Inferior parietal cortex (tissue), 1 donor: ENCODE measurements around the gene WWC2.
"Not testable (repeated sequence)": the region's sequence is repeated elsewhere in the genome, so short reads cannot be mapped to it uniquely, and the experiment has no call there.

Source experiments
- DNase-seq: peaks from one replicate; pipeline ENCODE4 v3.0.0-alpha.2; 2016; ENCODE audit errors: extremely low spot score

Gene WWC2

DNA sequence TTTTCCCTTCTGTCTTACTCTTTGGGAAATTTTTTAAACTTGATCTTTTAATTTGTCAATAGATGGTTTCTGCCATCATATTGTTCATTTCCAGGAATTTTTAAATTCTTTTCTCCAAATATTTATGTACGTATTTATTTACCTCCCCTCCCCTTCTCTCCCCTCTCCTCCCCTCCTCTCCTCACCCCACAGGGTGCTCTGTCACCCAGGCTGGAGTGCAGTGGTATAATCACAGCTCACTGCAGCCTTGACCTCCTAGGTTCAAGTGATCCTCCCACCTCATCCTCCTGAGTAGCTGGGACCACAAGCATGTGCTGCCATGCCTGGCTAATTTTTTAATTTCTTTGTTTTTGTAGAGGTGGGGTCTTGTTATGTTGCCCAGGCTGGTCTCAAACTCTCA lies 73.8 kb downstream of the WWC2 start:
- no peak for DNase-seq

DNA sequence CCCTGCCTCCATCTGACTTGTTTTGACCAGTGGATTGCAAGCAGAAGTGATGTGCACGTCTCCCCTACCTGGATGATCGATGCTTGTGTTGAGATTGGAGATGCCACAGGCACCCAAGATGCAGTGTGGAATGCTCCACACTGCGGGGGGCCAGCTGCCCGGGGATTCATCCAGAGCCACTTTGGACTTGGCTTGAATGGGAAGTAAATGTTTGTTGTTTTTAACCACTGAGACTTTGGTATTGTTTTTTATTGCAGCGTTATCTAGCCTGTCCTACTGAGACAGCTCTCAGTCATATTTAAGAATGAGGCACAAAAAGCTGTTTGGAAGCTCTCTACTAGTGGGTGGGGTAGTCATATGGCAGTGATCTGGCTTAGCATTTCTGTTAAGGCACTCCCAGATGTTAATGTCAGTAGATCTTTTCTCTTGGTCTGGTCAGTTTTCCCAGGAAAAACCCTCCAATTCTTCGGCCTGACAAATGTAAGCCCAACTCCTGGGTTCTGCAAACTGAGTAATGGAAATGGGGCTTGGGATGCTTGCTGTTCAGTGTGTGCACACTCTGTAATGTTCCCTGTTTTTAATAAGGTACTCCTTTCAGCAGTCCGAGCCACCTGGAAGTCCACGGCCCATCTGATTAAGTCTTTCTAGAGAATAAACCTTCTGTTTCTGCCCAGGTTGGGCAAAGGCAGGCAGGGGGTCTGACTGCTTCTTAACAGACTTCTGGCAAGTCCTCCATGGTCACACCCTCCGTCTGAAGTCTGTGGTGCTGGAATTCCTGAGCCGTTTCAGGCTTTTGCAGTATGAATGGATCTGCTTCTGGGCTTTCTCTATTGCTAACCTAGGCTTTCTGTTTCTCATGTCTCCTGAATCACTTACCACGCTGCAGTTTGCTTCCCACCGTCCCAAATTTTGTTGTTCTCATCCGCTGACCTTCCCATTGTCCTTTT lies 74.8 kb downstream of the WWC2 start:
- no peak for DNase-seq

DNA sequence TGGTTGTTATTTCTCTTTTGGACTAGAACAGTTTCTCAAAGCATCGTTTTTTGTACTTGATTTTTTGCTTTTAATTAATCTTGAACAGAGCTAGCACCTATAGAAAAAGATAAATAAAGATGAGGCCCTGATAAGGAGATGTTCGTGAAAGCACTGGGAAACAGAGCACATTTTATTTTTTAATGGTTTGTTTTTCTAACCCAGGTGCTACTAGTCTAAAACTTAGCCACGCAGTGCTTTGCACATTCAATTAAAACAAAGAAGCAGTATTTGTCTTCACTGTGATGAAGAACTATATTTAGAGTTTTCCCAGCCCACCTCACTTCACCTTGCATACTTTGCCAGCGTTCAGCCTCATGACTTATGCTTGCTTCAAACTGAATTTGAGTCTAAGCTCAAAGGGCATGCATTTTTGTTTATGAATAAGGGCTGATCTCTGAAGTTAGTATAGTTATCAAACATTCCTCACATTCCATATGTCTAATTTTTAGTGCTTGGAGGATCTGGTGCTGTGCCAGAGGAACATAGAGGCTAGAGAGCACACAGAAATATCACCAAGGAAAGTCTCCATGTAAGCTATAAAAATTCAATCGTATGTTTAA lies 76.7 kb downstream of the WWC2 start:
- no peak for DNase-seq

DNA sequence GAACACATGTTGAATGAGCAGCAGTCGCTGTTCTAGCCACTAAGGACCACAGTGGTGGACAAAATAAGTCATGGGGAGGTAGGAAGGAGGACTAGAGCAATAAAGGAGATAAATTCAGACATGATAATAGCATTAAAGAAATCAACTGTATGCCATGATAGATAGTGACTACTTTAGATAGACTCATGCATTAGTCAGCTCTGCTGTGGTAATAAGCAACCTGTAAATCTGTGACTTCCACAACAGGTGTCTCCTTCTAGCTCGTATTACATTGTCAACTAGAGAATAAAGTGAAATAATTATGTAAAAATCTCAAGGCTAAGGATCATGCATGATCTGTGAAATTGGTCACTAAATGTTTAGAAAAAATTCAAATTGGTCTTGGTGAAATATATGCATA lies 77.9 kb downstream of the WWC2 start:
- no peak for DNase-seq

DNA sequence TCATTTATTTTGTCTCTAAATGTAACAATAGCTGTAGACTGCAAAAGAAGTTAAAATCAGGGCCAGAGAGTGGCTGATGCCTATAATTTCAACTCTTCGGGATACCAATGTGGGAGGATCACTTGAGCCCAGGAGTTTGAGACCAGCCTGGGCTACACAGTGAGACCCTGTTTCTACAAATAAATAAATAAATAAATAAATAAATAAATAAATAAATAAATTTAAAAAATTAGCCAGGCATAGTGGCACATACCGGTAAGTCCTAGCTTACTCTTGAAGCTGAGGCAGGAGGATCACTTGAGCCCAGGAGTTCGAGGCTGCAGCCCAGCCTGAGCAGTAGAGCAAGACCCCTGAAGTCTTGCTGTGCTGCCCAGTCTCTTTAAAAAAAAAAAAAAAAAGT lies 79.1 kb downstream of the WWC2 start:
- DNase-seq = no peak

DNA sequence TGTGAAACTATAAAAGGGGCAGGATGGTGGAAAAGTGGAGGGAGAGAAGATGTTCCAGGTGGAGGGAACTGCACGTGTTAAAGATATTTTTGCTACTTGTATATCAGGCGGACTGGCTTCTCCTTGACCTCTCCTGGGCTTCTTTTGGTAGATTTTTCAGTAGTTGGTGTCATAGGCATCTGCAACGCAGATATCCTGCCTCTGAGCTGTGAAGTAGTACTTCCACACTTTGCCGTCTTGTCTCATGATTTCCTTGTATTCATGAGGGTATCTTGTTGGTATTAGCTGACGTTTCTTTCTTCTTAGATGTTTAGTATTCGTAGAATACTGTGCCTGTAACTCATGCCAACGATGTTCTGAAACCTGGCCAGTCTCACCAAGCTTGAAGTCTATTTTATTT lies 81.0 kb downstream of the WWC2 start:
- no peak for DNase-seq

DNA sequence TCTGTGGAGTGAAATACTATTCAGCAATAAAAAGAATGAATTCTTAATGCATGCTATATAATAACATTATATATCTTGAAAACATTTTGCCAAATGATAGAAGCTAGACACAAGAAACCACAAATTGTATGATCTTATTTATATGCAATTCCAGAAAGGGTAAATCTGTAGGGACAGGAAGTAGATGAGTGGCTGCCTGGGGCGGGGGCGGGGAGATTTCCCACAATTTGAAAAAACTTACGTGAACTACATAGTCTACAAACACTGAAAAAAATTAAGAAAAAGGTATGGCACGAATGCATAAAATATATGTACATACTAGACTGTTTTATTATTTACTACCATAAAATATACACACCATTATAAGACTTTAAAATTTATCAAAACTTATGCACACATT lies 81.6 kb downstream of the WWC2 start:
- DNase-seq = no peak

DNA sequence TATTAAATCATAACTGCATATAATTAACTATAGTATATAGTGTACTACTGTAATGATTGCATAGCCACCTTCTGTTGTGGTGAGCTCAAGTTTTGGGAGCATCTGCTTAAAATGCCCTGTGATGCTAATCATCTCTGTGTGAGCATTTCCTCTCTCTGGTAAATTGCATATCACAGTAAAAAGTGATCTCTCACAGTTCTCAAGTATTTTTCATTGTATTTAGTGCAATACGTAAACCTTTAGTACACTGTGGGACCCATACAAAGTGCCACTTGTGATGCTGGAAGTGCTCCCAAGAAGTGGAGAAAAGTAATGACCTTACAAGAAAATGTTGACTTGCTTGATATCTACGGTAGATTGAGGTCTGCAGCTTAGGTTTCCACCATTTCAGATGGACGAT lies 82.0 kb downstream of the WWC2 start:
- DNase-seq = no peak

DNA sequence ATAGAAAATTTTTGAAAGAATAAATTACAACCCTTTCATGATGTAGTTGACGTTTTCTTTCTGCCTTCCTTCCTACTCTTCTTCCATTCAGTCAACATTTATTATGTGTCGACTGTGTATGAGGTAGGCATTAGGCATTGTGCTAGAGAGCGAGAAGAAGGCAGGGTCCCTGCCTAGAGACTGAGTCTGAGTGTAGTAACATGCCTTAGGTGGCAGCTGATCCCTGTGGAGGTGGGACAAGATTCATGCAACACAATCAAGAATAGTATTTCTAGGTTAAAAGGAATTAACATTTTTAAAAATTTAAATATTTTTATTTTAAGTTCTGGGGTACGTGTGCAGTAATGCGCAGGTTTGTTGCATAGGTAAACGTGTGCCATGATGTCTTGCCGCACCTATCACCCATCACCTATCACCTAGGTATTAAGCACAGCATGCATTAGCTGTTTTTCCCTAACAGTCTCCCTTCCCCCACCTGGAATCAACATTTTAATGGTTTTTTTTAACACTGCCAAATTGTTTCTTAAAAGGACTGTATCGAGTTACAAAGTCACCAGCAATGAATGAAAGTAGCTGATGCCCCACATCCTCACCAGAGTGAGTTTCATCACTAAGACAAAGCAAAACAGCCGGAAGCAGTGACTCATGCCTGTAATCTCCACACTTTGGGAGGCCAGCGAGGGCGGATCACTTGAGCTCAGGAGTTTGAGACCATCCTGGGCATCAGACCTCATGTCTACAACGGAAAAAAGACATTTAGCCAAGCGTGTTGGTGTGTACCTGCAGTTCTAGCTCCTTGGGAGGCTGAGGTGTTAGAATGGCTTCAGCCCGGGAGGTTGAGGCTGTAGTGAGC lies 84.0 kb downstream of the WWC2 start:
- DNase-seq = peak; percentile 20

DNA sequence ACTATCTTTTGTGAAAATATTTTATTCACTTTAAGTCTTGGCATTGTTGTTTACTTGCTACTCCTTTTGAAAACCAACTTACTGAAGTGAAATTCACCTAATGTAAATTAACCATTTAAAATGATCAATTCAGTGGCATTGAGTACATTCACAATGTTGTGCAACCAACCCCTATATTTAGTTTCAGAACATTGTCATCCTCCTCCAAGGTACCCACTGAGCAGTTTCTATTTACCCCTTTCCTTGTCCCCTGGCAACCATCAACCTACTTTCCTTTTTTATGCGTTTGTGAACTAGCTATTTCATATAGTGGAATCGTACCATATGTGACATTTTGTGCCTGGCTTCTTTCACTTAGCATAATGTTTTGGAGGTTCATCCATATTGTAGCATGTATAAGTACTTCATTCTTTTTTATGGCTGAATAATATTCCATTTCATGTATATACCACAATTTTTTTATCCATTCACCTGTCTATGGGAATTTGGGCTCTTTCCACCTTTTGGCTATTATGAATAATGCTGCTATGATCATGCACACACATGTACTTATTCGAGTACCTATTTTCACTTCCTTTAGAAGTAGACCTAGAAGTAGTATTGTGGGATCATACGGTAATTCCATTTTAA lies 85.0 kb downstream of the WWC2 start:
- DNase-seq = no peak

DNA sequence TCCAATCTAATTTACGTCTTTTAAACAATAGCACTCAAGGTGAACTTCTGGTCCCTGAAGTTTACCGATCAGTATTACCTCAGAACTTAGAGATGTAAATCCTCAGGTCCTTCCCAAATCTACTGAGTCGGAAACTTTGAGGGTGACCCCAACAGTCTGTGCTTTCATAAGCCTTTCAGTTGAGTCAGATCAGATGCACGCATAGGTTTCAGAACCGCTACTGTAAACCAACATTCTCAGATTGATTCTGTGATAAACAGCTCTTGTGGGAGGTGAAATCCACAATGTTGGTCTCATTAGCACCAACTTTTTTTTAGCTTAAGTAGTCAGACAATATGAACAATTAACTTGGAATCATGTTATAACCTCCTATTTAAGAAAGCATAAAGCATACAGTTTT lies 86.0 kb downstream of the WWC2 start:
- no peak for DNase-seq

DNA sequence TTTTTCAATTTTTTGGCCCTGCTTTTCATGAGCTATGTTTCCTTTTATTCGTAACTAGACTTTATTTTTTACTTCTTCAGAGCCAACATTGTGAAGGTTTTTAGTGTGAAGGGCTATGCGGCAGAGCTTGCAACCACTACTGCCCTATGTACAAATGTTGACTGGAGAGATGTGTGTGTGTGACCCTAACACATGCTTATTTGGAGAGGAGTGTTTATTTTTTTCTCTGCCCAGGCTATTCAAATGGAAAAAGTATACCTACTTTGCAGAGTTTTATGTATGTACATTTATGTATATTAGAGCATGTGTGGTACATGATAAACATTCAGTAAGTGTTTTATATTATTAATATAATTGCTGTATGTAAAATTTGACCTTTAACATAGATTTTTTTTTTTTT lies 86.5 kb downstream of the WWC2 start:
- DNase-seq = no peak

DNA sequence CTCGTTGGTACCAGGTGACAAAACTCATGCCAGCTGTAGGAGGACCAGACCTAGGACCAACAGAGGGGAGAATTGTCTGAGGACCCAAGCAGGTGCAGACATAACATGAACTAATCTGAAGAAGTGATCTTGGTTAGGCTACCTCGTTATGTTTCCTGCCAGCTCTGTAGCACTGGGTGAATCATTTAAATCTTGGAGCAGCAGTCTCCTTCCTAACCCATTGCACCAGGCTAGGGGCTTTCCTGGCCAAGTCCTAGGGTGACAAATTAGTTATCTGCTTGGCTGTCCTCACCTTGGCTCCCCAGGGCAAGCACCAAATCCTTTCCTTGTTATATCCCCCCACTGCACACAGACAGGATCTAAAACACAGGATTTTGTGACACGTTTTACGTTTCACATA lies 87.8 kb downstream of the WWC2 start:
- no peak for DNase-seq

DNA sequence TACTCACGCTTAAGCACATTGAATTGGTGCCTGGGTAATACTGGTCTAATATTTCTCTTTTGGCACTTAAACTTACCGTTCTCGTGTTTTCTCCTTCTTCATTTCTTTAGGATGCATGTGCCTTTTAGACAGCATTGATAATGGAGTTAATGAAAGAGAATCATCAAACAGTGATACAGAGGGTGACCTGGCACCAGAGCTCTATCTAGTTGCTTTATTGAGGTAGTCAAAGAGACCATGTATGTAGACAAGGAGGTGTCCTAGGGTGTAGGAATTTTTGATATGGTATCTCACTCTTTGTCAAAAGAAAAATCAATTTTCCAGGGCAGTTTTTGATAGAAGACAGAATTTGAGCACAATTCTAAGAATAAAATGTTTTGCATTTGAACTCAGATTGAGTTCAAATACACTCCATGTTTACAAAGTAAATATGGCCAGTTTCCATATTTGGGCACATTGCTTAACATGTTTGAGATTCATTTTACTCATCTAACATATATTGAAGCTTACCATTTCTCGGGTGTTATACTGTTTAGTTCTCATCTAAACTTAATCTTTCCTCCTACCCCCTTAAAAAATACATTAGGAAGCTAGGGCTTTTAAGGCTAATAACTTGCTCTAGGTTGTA lies 92.0 kb downstream of the WWC2 start:
- DNase-seq = no peak

DNA sequence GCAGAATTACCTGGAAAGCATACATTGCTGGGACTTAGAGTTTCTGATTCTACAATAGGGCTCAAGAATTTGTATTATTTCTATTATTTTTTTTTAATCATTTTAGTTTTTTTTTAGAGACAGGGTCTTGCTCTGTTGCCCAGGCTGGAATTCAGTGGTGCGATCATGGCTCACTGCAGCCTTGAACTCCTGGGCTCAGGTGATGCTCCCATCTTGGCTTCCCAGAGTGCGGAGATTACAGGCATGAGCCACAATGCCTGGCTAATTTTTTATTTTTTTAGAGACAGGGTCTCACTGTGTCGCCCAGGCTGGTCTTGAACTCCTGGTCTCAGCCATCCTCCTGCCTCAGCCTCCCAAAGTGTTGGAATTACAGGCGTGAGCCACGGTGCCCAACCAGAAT lies 92.6 kb downstream of the WWC2 start:
- DNase-seq = no peak

DNA sequence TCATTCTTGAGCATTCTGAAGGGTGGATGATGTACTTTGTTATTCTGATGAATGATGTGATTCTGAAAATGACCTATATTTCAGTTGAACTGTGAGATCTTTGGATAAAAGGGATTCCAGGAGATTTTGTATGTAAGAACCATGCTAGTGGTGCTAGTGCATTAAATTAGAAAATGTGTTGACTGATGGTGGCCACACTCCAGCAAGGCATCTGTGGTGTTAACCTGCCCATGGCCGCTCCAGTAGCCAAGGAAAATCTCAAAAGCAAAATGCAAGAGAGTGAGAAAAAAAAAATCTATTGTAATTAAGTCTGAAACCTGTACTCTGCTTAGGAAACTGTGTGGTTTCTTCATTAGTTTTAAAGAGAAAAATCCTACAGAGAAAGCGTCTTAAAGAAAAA lies 93.5 kb downstream of the WWC2 start:
- no peak for DNase-seq

DNA sequence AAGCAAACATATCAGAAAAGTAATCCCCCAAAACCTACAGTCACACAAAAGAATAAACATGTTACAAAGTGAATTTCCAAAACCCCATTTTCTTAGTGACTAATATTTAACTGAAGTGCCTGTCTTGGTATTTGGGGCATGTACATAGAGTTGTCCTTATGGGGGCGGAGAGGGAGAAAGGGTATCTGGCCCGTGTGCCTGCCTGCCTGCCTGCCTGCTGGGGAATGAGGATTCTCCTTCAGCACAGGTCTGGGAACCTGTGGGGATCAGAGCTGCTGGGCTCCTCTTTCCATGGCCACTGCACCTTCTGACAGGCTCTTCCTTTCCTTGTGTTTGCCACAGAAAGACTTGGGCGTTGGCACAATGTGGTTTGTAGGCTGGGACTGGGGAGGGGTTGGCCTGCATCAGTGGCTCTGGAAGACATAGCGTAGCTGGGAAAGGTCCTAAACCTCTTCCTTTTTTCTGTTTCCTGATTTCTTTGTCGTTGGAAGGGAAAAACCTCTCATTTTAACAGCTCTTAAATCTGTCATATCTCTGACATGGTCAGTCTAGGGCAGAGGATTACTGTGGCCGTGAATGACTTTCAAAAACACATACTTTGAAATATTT lies 94.8 kb downstream of the WWC2 start:
- not testable (repeated sequence) for DNase-seq

DNA sequence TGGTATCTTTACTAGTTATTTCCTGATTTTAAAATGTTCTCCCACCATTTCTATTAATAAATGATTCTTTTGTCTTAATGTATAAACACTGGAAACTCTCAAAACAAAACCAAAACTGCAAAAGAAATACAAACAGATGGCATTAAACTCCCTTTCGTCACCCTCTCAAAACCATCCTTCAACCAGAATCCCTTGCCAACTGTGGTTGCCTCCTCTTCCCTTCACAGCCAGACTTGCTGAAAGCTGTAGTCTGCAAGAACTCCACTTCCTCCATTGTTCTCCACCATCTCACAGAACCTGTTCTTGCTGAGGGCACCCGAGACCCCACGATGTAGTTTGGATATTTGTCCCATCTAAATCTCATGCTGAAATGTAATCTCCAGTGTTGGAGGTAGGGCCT lies 96.5 kb downstream of the WWC2 start:
- no peak for DNase-seq

DNA sequence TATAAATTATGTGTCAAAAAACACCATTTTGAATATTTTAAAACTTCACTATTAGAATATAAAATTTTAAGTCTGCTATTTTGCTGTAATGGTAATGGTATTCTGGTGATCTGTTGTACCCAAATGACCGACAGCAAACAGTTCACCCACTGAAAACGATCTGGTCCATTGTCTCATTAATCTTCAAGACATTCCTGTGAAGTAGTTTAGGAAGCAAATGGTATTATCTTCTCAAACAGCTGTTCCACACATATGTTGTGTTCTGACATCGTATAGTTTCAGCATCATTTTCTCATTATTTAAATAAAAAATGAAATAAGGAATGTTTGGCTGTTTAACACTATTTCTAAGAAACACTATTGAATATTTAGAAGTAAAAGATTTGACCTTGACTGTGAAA lies 98.1 kb downstream of the WWC2 start:
- no peak for DNase-seq

DNA sequence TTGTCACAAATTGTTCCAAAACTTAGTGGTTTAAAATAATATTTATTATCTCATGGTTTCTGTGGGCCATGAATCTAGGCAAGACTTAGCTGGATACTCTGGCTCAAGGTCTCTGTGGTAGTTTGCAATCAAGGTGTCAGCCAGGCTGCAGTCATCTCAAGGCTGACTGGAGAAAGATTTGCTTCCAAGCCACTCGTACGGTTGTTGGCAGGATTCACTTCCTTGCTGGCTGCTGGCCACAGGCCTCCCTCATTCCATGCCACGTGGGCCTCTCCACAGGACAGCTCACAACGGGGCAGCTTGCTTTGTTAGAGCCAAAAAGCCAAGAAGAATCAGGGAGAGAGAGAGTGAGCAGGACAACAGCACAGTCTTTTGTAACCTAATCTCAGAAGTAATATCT lies 101.4 kb downstream of the WWC2 start:
- DNase-seq = no peak

DNA sequence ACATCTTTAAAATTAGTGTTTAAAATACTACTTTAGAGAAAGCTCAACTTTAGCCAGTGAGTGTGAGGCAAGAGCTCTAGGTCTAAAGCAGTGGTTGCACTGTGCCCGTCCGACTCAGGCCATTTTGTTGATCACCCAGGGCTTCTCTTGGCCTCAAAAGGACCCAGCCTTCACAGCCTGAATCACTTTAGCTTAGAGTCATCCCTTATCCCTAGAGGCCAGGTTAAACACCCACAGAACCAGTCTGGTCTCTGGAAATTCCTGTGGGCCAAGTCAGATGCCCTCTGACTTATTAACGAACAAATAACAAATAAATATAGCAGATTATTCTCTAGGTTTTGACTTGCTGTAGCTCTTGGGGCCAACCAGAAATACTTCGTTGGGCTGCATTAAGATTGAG lies 102.3 kb downstream of the WWC2 start:
- no peak for DNase-seq
